ENCODE results near the gene PDCL3.

The PDCL3 gene

GRCh38 chr2:100562613-100563406, at the start of gene PDCL3:
TSS of gene PDCL3 (plus strand) at chr2:100562993. CDS start at chr2:100563068, 75 bp downstream.
- peak; percentile 93 for DNase-seq

- no peak for DNase-seq
Measured at GRCh38 chr2:100513650-100514049, 49.1 kb upstream of the PDCL3 start.

GRCh38 chr2:100517556-100517955, 45.2 kb upstream of the PDCL3 start:
- DNase-seq: no peak

- DNase-seq: no peak
Measured at GRCh38 chr2:100518801-100519200, 44.0 kb upstream of the PDCL3 start.

- DNase-seq: no peak
Measured at GRCh38 chr2:100520224-100520623, 42.6 kb upstream of the PDCL3 start.

GRCh38 chr2:100522430-100522829, 40.4 kb upstream of the PDCL3 start:
- DNase-seq: no peak

GRCh38 chr2:100524331-100524730, 38.5 kb upstream of the PDCL3 start:
- DNase-seq: no peak

GRCh38 chr2:100526868-100527267, 35.9 kb upstream of the PDCL3 start:
- DNase-seq: no peak

GRCh38 chr2:100527440-100528015, 35.3 kb upstream of the PDCL3 start:
- no peak for DNase-seq

GRCh38 chr2:100529176-100529575, 33.6 kb upstream of the PDCL3 start:
- no peak for DNase-seq

- no peak for DNase-seq
Measured at GRCh38 chr2:100529900-100530299, 32.9 kb upstream of the PDCL3 start.

GRCh38 chr2:100535855-100536254, 26.9 kb upstream of the PDCL3 start:
- no peak for DNase-seq

GRCh38 chr2:100537918-100538317, 24.9 kb upstream of the PDCL3 start:
- no peak for DNase-seq

GRCh38 chr2:100539221-100539620, 23.6 kb upstream of the PDCL3 start:
- no peak for DNase-seq

- DNase-seq: no peak
Measured at GRCh38 chr2:100541404-100541803, 21.4 kb upstream of the PDCL3 start.

GRCh38 chr2:100542418-100542817, 20.4 kb upstream of the PDCL3 start:
- DNase-seq: no peak

GRCh38 chr2:100544911-100545596, 17.7 kb upstream of the PDCL3 start:
- no peak for DNase-seq

GRCh38 chr2:100546469-100546868, 16.3 kb upstream of the PDCL3 start:
- DNase-seq: no peak

GRCh38 chr2:100548771-100549170, 14.0 kb upstream of the PDCL3 start:
- DNase-seq: no peak

- no peak for DNase-seq
Measured at GRCh38 chr2:100551303-100551702, 11.5 kb upstream of the PDCL3 start.

GRCh38 chr2:100554798-100555407, 7.9 kb upstream of the PDCL3 start:
- peak; percentile 43 for DNase-seq

- no peak for DNase-seq
Measured at GRCh38 chr2:100556746-100557145, 6.0 kb upstream of the PDCL3 start.

GRCh38 chr2:100560216-100560830, 2.5 kb upstream of the PDCL3 start:
- DNase-seq: no peak

Data from stimulated activated CD4-positive, alpha-beta T cell treated with anti-CD3 and anti-CD28 coated beads, Interleukin-4, amount 100 ng/mL, for 24 hours (primary cell).